ENCODE results near the gene PAK1.
A peak's percentile ranks its signal among the peaks of the same experiment; 100 is the strongest.
"Not testable (repeated sequence)": the region's sequence is repeated elsewhere in the genome, so short reads cannot be mapped to it uniquely, and the experiment has no call there.

Gene PAK1

DNA sequence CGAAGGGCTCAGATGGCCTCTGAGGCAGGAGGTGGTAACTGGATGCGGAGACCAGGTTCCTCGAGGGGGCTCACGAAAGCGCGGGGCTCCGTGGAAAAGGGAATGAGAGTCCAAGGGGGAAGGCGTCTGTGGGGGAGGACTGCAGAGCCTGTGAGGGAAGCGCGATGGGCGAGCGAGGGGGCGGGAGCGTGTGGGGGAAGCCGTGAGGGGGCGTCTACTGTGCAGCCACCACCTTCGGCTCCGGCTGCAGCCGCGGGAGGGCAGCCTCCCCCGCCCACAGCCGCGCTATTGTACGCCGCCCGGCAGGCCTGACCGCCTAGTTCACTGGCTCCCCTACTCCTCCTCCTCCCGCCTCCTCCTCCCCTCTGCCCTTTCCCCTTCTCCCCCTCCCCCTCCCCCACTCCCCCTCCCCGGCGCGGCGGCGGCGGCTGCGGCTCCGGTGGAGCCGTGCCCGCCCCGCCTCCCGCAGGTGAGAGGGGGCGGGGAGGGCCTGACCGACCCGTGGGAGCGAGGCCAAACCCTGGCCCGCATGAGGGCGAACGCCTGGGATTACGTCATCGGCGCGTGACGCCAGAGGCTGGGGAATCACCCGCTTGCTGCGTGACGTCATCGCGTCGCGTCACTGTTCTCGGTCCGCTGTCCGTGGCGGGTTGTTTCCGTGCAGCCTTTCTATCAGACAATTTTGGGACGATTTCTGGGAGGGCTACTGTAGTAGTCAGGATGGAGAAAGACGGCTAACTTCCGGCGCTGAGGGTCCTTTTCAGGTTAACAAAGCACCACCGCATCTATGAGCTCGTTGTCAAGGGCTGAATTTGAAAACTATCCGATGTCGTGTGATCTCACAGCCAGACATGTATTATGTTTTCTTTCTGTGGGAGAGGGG, at the start of gene PAK1:
PAK1 (minus strand) TSS at position 294 of the 883 bp plus-strand sequence. CDS start 81,574 bp downstream, outside the sequence.
- DNase-seq: peak; percentile 85 to 90

DNA sequence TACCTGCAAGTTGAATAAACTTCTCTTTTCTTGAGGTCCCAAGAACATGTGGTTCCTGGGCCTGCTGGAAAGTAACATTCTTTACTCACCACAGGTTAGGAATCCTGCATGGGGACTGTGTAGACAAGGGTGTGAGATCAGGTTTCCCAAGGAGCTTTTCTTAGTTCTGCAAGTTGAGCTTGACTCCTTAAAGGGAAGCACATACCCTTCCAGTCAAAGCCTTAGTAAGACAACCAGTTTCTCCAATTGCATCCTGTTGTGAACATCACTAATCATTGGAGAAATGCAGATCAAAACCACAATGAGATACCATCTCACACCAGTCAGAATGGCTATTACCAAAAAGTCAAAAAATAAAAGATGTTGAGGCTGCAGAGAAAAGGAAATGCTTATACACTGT, 48.3 kb upstream of the PAK1 start:
- no peak for DNase-seq

DNA sequence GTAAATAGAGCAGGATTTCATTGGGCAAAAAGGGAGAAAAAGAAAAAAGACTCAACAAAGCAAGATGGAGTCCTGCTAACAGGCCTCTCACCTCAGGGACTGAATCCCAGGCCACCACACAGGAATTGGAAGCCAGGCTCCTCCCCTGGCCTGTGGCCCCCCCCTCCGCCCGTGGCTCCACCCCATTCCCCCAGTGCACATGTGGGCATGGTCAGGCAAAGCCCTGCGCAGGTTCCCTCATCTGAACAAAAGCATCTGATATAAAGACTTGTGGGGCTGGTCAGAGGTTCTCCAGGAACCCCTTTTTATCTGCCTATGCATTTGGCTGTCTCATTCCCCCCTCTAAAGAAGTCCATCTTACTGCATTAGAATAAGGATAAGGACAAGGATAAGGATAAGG, 46.0 kb upstream of the PAK1 start:
- DNase-seq: no peak

DNA sequence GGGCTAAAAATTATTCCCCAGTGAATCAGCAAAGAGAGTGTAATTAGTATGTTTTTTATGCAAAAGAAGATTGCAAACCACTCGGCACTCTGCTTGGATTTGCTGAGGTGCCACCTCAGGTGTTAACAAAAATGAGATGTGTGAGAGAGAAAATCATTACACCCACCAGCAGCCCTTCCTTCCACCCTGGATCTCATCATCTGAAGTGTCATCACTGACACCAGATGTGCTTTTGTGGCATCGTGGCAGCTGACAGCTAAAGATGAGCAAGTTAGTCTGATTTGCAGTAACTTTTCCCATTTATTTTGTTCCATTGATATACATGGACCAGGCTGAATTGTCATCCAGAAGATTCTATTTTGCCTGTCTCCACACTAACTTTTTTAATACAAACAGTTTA, 44.6 kb upstream of the PAK1 start:
- DNase-seq: no peak

DNA sequence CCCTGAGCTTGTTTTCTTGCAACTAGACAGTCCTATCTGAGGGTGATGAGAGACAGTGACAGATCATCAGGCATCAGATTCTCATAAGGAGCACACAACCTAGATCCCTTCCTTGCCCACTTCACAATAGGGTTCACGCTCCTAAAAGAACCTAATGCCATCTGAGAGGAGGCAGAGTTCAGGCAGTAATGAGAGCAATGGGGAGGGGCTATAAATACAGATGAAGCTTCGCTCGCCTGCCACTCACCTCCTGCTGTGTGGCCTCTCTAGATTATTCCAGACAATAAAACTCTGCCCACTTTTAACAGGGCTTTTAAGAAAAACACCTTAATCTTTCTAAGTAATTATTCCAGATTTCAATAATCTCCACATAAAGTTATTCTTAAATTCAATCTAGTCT, 43.9 kb upstream of the PAK1 start:
- DNase-seq: no peak

DNA sequence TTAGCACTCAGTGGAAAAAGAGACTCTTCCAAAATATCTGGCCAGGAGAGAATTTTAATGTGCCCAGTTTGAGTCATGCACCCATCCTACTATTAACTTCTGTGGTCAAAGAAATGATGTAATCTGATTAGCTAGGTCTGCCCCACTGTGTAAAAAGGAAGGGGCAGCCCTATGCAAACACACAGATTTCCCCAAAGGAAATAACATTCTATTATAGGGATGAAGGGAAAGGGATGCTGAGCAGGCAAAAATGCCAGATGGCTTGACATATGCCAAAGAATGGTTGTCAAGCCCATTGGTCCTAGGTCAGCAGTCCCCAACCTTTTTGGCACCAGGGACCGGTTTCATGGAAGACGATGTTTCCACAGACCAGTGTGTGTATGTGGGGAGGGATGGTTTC, 43.3 kb upstream of the PAK1 start:
- no peak for DNase-seq

DNA sequence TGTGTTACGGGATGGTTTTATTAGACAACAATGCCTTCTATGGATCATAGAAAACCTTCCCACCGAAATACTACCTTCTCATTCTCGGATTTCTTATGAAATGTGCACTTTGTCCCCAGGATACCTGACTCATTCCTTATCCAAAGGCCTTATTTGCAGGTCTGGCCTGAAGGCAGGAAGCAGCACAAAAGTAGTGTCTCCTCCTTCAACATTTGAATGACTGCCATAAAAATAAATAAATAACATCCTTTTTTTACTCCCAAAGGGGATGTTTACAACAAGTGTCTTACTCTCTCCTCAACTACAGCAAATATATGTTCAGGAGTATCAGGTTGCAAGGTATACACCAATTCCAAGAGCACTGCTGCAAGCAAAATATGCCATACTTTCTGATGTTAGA, 41.6 kb upstream of the PAK1 start:
- DNase-seq: no peak

DNA sequence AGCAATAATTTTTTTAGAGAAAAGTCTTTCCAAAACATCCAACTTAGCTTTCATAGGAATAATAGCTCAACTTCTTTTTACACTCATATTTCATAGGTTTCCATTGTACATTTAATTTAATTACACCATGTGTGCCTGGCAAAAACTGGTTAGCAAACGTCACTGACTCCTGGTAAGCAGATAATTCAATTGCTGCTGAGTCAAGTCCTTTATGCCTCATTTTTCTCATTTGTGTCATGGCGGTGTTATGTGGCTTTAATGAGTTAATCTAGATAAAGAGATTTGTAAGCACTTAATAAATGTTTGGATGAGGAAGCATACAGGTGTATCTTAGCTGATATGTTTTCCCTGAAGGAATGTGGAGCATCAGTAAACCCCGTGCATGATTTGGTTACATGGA, 41.2 kb upstream of the PAK1 start:
- DNase-seq: no peak

DNA sequence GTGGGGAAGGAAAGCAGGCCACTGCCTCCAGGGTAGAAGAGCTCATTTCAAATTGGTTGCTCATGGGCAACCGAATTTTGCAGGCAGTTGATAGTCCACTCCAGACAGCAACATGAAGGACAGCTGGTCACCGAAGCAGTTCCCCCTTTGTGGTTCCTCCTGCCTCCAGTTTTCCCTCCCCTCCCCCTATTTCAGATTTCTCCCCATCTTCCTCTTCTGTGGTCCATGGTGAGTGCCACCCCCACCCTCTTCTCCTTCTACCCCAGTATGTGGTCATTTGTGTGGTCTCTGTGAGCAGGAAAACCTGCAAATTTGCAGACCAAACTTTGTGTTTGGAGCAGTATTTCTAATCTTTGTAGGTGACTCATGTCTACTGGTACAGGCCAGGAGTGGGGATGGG, 38.2 kb upstream of the PAK1 start:
- no peak for DNase-seq

DNA sequence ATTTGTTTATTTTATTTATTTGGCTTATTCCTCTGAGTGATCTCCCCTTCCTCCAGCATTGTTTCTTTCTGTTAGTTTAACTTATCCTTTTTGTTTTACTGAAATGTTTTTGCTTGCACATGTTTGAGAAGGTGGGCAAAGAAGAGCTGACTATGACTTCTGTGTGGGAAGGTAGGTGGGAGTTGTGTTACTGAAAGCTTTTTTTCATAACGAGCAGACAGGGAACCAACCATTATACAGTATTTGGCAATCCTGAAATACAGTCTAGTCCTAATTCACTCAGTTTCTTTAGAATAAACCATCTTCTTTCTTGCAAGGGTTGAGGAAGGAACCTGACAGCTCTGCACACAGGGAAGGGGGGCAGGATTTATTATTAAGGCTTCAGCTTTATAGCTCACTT, 37.0 kb upstream of the PAK1 start:
- no peak for DNase-seq

DNA sequence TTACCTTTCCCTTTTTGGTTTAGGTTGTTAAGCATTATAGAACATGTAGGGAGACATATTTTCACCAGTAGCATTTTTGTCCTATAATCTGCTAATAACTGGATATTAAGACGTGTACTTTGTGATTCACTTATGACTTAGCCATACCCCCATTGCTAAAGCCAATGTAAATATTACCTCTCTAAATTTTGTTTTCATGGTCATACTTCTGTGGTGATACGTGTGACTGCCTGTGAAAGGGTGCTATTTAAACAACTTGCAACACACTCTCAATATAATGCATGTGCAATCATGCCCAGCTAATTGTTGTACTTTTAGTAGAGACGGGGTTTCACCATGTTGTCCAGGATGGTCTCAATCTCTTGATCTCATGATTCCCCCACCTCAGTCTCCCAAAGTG, 36.2 kb upstream of the PAK1 start:
- DNase-seq: no peak

DNA sequence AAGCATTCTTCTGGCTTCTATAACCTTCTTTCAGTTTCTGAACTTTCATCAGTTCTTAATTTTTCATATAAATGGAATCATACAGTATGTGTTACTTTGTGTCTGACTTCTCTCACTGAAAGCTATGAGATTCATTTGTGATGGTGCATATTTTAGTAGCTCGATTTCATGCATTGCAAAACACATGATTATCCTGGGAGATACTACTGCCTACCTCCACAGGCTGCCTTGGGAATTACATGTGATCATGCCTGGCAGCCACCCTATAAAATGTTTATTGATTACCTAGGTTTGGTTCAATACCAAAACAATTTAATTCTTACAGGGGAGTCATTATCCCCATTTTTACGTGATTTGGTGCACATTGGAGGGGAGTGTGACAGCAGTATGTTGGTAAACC, 34.1 kb upstream of the PAK1 start:
- DNase-seq: no peak

DNA sequence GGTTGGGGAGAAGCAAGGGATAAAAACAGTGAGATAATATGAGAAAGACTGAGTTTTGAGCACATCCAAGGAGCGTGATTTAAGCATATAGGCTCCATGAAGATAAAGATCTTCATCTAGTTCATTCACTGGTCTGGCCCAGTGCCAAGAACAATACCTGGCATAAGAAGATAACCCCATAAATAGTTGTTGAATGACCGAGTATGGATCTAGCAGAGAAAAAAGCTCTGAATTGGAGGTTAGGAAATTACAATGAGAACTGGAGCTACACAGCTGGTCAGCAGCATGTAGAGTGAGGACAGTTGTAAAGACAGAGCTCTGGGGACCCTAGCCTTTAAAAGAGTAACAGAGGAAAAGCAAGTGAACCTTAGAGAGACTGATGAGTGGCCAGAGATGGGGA, 33.0 kb upstream of the PAK1 start:
- no peak for DNase-seq

DNA sequence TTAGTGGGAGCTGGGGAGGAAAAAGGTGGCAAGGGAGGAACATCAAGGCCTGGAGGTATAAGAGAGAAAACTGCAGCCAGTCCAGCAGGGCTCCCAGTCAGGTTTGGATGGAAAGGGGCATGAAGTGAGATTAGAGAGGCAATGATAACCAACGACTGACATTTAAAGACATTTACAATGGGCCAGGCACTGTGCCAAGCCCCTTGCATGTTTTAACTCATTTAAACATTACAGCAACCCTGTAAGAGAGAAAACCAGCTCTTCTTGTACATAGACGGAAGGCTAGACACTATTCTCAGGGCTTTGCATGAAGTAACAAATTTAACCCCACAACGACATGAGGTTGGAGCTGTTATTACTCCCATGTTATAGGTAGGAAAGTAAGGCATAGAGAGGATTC, 32.1 kb upstream of the PAK1 start:
- DNase-seq: no peak

DNA sequence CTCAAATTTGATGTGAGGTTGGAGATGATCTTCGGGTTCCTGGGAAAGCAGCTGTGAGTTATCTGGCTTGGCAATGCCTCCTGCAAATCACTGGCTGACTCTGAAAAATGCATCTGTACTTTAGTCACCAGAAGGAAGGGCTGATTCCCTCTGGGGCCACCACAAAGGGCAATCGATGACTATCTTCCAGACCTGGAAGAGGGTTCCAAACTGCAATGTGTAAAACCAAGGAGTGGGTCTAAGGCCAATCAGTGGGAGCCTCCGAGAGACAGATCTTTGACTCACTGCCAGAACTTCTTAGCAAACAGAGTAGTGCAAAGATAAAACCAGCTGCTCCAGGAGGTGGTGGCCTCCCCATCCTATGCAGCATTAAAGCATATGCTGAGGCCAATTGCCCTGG, 29.1 kb upstream of the PAK1 start:
- no peak for DNase-seq

DNA sequence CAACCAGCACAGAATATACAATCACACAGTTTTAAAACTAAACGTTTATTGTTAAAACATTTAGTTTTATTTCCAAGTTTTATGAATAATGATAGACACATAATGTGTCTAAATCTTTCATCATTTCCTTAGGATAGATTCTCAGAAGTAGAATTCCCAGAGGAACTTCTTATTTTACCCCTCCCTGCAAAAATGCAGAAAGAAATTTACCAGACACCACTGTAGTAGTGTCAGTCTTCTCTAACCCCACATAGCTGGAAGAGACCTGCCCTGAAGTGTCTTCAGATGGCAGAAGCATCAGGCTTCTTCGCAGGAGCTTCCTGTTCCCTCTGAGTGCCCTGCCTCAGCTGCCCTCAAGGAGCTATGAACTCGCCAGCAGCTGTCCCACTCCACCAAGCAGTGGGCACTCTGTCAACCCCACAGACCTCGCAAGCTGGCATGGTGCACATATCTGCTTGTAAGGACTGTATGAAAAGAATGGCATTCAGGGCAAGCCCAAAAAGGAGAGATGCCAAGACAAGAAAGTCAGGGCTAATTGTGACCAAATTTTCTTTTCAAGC, 28.5 kb upstream of the PAK1 start:
- no peak for DNase-seq

DNA sequence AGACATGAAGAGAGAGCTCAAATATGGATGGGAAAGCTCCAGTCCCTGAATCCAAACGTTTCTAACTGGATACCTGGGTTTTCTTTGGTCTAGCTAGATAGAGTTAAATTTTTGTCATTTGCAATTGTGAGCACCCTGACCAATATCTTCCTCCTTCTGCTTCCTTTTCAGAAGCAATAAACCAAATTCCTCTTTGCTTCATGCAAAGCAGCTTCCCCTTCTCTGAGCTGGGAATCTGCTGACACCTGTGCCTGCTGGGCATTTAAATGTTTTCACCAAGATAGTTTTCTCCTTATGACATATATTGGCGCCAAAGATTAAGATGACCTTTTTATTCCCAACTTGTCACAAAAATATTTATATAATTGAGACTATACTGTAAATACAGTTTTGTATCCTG, 27.9 kb upstream of the PAK1 start:
- no peak for DNase-seq

DNA sequence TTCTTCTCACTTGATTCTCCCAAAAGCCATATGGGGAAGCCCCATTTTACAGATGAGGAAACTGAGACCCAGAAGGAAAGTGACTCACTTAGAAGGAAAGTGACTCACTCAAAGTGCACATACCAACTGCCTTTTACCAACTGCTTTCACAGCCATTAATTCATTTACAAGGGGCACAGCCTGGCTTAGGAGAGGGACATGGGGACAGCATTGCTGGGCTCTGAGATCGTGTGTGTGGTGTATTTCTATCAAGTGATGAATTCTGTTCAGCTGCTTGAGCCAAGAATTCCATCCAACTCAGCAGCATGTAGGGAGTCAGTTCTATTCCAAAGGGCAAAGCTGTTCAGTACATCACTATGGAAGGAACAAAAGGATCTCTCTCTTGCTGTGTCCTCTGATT, 23.5 kb upstream of the PAK1 start:
- no peak for DNase-seq

DNA sequence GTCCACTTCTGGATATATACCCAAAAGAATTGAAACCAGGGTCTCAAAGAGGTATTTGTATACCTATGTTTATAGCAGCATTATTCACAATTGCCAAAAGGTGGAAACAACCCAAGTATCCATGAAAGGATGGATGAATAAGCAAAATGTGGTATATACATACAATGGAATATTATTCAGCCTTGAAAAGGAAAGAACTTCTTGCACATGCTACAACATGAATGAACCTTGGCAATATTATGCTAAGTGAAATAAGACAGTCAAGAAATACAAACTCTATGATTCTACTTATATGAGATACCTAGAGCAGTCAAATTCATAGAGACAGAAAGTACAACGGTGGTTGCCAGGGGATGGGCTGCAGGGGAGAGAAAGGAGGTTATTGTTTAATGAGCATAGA, 21.6 kb upstream of the PAK1 start:
- no peak for DNase-seq

DNA sequence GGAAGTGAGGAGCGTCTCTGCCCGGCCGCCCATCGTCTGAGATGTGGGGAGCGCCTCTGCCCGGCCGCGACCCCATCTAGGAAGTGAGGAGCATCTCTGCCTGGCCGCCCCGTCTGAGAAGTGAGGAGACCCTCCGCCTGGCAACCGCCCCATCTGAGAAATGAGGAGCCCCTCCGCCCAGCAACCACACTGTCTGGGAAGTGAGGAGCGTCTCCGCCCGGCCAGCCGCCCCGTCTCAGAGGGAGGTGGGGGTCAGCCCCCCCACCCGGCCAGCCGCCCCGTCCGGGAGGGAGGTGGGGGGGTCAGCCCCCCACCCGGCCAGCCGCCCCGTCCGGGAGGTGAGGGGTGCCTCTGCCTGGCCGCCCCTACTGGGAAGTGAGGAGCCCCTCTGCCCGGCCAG, 16.1 kb upstream of the PAK1 start:
- not testable (repeated sequence) for DNase-seq

DNA sequence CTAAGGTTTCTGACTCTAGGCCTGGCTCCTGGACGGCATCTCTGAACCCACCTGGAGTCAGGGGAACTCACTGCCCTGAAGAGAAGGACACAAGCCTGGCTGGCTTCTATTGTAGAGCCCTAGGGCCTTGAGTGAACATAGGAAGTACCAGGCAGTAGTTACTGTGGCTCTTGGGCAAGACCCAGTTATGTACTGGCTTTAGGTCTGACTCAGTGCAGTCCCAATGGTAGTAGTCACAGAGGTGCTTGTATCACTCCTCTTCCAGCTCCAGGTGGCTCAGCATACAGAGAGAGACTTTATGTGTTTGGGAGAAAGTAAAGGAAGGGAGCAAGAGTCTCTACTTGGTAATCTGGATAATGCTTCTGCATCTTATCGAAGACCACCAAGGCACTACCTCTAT, 13.9 kb upstream of the PAK1 start:
- DNase-seq: no peak

DNA sequence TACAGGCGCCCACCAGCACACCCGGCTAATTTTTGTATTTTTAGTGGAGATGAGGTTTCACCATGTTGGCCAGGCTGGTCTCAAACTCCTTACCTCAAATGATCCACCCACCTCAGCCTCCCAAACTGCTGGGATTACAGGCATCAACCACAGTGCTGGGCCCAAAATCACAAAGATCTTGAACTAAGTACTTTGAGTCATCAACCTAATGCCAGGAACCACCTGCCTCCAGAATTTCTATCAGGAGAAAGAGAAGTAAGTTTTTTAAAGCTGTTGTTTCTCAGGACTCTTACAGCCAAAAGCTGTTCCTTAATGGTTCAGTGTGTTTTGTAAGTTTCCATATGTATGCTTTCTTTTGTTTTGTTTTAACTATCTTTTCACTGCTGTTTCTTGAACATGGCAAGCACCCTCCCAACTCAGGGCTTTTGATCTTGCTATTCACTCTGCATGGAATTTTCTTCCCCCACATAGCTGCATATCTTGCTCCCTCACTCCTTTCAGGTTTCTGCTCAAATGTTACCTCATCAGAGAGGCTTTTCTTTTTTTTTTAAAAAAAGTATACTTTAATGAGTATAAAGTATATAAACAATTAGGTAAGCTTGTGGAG, 6.0 kb upstream of the PAK1 start:
- no peak for DNase-seq

DNA sequence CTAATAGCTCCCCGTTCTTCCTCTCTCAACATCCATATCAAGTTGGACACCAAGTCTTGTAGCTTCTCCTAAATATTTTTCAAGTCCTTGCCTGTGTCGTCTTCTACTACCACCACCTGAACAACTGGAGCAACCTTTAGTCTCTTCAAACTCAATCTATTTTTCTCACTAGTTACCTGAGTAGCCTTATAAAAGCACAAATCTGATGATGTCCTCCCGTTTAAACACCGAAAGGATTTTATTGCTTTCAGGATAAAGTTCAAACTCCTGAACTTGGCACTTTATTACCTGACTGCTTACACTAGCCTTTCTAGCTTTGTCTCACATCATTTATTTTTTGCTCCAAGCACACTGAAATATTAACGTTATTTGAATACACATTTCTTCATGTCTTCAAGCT, 1.3 kb upstream of the PAK1 start:
- DNase-seq: no peak

DNA sequence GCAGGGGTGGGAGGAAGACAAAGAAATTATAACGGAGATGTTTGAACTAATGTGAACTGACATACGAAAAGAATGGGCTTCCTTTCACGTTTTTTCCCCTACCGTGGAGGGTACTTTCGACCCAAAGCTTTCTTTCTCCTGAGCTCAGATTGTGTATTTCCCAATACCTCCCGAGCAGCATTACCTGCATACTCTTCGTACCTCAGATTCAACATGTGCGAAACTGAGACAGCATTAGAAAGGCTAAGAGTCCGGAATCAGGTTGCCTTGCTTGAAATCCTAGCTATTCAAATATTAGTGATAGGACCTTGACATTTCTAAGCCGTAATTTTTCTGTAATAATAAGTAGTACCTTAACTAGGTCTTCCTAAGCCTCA, 778 bp upstream of the PAK1 start:
- DNase-seq: no peak
